HG02759 (cell line): ENCODE measurements around the gene TPBGL.
"Not testable (repeated sequence)": the region's sequence is repeated elsewhere in the genome, so short reads cannot be mapped to it uniquely, and the experiment has no call there.

Experiments used
- ATAC-seq: cut with Tn5 transposase; IDR thresholded peaks from one replicate; pipeline ENCODE4 v1.9.1; 2021; ENCODE audit warnings: mild to moderate bottlenecking, moderate library complexity; ENCODE audit not compliant: unreplicated experiment

Gene TPBGL

GRCh38 chr11:75269896-75270295, 29.3 kb downstream of the TPBGL start:
- no peak for ATAC-seq

GRCh38 chr11:75270896-75271418, 30.4 kb downstream of the TPBGL start:
- ATAC-seq: no peak

GRCh38 chr11:75271730-75272129, 31.2 kb downstream of the TPBGL start:
- no peak for ATAC-seq

GRCh38 chr11:75272391-75272790, 31.8 kb downstream of the TPBGL start:
- ATAC-seq: no peak

- no peak for ATAC-seq
These were observed 32.3 kb downstream of the TPBGL start for GRCh38 chr11:75272821-75273301.

- no peak for ATAC-seq
These were observed 33.1 kb downstream of the TPBGL start for GRCh38 chr11:75273411-75274391.

GRCh38 chr11:75274716-75275115, 34.1 kb downstream of the TPBGL start:
- not testable (repeated sequence) for ATAC-seq

- no peak for ATAC-seq
These were observed 35.0 kb downstream of the TPBGL start for GRCh38 chr11:75275581-75275980.

GRCh38 chr11:75276186-75276585, 35.6 kb downstream of the TPBGL start:
- ATAC-seq: no peak

- ATAC-seq: no peak
These were observed 36.1 kb downstream of the TPBGL start for GRCh38 chr11:75276686-75277085.

GRCh38 chr11:75277211-75277805, 36.7 kb downstream of the TPBGL start:
- ATAC-seq: no peak

- ATAC-seq: no peak
These were observed 37.6 kb downstream of the TPBGL start for GRCh38 chr11:75277991-75278790.

GRCh38 chr11:75279273-75279672, 38.7 kb downstream of the TPBGL start:
- no peak for ATAC-seq

GRCh38 chr11:75280227-75280701, 39.7 kb downstream of the TPBGL start:
- ATAC-seq: peak; percentile 58

GRCh38 chr11:75280770-75281468, 40.3 kb downstream of the TPBGL start:
- no peak for ATAC-seq

- ATAC-seq: no peak
These were observed 41.0 kb downstream of the TPBGL start for GRCh38 chr11:75281469-75282095.

- ATAC-seq: no peak
These were observed 42.9 kb downstream of the TPBGL start for GRCh38 chr11:75283391-75283931.

- no peak for ATAC-seq
These were observed 45.3 kb downstream of the TPBGL start for GRCh38 chr11:75285776-75286360.

GRCh38 chr11:75286826-75287465, 46.4 kb downstream of the TPBGL start:
- ATAC-seq: no peak
